ENCODE data around the gene PPP1R2C.

Gene PPP1R2C

DNA sequence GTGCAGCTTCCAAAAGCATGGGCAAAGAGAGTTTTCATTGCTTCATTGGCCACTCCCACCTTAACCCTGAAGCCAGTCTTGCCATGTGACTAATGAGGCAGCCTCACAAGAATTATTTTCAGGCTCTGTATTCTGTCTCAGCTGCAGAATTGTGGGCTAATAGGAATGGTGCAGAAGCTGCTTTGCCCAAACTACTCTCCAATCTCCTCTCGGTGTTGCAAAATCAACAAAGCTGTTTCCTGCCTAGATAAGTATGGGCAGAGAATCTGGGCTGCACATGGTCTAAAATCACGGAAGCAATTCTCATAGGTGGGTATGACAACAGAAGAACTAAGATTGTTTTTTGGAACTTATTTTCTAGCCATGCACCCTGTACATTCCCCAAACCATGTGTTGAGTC is 31.4 kb downstream of the PPP1R2C start:
- DNase-seq: no peak

GRCh38 chrX:42740456-42740855 is 37.5 kb downstream of the PPP1R2C start:
- no peak for DNase-seq

- DNase-seq: no peak
Observed at GRCh38 chrX:42739741-42740140, 38.2 kb downstream of the PPP1R2C start.

- no peak for DNase-seq
Observed at GRCh38 chrX:42739258-42739657, 38.7 kb downstream of the PPP1R2C start.

- DNase-seq: no peak
Observed at GRCh38 chrX:42738552-42738951, 39.4 kb downstream of the PPP1R2C start.

GRCh38 chrX:42735250-42735649 is 42.7 kb downstream of the PPP1R2C start:
- DNase-seq: no peak

GRCh38 chrX:42732506-42732905 is 45.5 kb downstream of the PPP1R2C start:
- DNase-seq: no peak

Data from stimulated activated CD4-positive, alpha-beta T cell treated with anti-CD3 and anti-CD28 coated beads, Interleukin-2, amount 100 ng/mL, for 24 hours (primary cell).